WI38 (cell line): ENCODE results near the gene TMEM86A.

ENCODE experiments used
- H3K4me3 ChIP-seq: 2 replicates; pipeline ENCODE4 v1.5.1; 2011; ENCODE audit warnings: low read depth, mild to moderate bottlenecking, control low read depth, low read length
- CTCF ChIP-seq: IDR thresholded peaks from 2 replicates; pipeline ENCODE4 v1.5.1; 2012; ENCODE audit warnings: low read depth, mild to moderate bottlenecking, control low read depth, low read length

The TMEM86A gene

GRCh38 chr11:18707811-18708340 is 9.3 kb downstream of the TMEM86A start:
- TF ChIP-seq CTCF: no peak
- no peak overlapping the region for H3K4me3 ChIP-seq

- no peak overlapping the region for H3K4me3 ChIP-seq
- no peak for TF ChIP-seq CTCF
Measured at GRCh38 chr11:18709414-18709813, 10.8 kb downstream of the TMEM86A start.

GRCh38 chr11:18710545-18710944 is 12.0 kb downstream of the TMEM86A start:
- no peak overlapping the region for H3K4me3 ChIP-seq
- no peak for TF ChIP-seq CTCF

GRCh38 chr11:18713646-18714442 is 15.3 kb downstream of the TMEM86A start:
- no peak for TF ChIP-seq CTCF
- H3K4me3 ChIP-seq: no peak overlapping the region

- no peak for TF ChIP-seq CTCF
- no peak overlapping the region for H3K4me3 ChIP-seq
Measured at GRCh38 chr11:18714443-18714780, 15.8 kb downstream of the TMEM86A start.

GRCh38 chr11:18715476-18715875 is 16.9 kb downstream of the TMEM86A start:
- H3K4me3 ChIP-seq: no peak overlapping the region
- TF ChIP-seq CTCF: no peak

GRCh38 chr11:18720091-18720807 is 21.7 kb downstream of the TMEM86A start:
- TF ChIP-seq CTCF: no peak
- H3K4me3 ChIP-seq: no peak overlapping the region; the same call in 1 of the 2 replicates
